Measurements from ENCODE around the gene IFI27L1.

DNA sequence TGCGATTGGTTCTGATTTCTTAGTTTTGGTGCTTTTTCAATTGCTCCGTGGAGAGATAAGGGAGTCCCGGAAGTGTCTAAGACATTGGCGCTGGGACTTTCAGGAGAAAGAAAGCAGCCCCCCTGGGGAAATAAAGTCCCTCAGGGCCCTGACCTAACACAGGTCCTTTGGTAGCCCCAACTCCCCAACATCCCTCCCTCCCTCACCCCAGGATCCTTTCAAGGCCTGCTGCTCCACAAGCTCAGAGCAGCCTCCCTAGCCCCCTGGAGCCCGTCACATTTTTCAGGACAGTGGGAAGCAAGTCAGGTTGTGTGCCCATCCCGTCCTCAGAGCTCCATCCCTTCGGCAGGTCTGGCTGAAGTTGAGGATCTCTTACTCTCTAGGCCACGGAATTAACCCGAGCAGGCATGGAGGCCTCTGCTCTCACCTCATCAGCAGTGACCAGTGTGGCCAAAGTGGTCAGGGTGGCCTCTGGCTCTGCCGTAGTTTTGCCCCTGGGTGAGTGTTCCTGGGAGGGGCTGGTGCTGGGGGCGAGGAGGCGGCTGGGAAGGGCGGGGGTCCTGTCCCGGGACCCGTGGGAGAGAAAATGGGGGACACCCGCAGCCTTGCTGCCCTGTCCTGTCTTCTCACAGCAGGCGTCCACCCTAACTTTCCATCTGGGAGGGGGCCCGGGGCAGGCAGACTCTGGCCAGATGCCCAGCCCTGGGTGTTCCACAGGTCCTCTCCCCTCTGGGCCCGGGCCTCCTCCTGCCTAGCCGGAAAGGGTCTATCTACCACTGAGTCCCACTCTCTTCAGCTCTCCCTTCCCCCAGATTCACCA lies 30.4 kb downstream of the IFI27L1 start:
- TF ChIP-seq, protein P1, sequence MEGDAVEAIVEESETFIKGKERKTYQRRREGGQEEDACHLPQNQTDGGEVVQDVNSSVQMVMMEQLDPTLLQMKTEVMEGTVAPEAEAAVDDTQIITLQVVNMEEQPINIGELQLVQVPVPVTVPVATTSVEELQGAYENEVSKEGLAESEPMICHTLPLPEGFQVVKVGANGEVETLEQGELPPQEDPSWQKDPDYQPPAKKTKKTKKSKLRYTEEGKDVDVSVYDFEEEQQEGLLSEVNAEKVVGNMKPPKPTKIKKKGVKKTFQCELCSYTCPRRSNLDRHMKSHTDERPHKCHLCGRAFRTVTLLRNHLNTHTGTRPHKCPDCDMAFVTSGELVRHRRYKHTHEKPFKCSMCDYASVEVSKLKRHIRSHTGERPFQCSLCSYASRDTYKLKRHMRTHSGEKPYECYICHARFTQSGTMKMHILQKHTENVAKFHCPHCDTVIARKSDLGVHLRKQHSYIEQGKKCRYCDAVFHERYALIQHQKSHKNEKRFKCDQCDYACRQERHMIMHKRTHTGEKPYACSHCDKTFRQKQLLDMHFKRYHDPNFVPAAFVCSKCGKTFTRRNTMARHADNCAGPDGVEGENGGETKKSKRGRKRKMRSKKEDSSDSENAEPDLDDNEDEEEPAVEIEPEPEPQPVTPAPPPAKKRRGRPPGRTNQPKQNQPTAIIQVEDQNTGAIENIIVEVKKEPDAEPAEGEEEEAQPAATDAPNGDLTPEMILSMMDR (IDR thresholded peaks at IDR 0.05): no peak
- TF ChIP-seq POLR2A (IDR thresholded peaks at IDR 0.05): no peak

All from upper lobe of left lung (tissue), 4 donors.